Hepatic stellate cell (primary cell): ENCODE measurements around the gene TRAPPC13.
A peak's percentile ranks its signal among the peaks of the same experiment; 100 is the strongest.
"Not testable (repeated sequence)": the region's sequence is repeated elsewhere in the genome, so short reads cannot be mapped to it uniquely, and the experiment has no call there.

Experiments
- DNase-seq: peaks from one replicate; pipeline ENCODE4 v3.0.0; 2011; ENCODE audit warnings: low spot score

TRAPPC13 gene

GRCh38 chr5:65676056-65676455 is 51.2 kb downstream of the TRAPPC13 start:
- DNase-seq = not testable (repeated sequence)

GRCh38 chr5:65682148-65682547 is 57.3 kb downstream of the TRAPPC13 start:
- no peak for DNase-seq

- no peak for DNase-seq
These were observed 68.3 kb downstream of the TRAPPC13 start for GRCh38 chr5:65693121-65693520.

GRCh38 chr5:65695162-65695755 is 70.4 kb downstream of the TRAPPC13 start:
- DNase-seq = no peak

GRCh38 chr5:65695896-65696295 is 71.1 kb downstream of the TRAPPC13 start:
- DNase-seq = no peak

- DNase-seq = peak; percentile 17
These were observed 72.1 kb downstream of the TRAPPC13 start for GRCh38 chr5:65696892-65697291.

GRCh38 chr5:65699338-65699737 is 74.5 kb downstream of the TRAPPC13 start:
- DNase-seq = no peak

GRCh38 chr5:65702036-65702435 is 77.2 kb downstream of the TRAPPC13 start:
- no peak for DNase-seq

- no peak for DNase-seq
These were observed 79.9 kb downstream of the TRAPPC13 start for GRCh38 chr5:65704621-65705239.

GRCh38 chr5:65707663-65708062 is 82.8 kb downstream of the TRAPPC13 start:
- no peak for DNase-seq

- DNase-seq = no peak
These were observed 83.3 kb downstream of the TRAPPC13 start for GRCh38 chr5:65708145-65708544.
